ENCODE data around the gene TMEM126B. TPM values are rescaled to one million over a fixed set of nuclear protein-coding genes. Genes with fewer than 3 reads are reported as not detected.

The TMEM126B gene
- total RNA-seq, 1 experiment from 2014 or later, result 30.5 TPM

DNA sequence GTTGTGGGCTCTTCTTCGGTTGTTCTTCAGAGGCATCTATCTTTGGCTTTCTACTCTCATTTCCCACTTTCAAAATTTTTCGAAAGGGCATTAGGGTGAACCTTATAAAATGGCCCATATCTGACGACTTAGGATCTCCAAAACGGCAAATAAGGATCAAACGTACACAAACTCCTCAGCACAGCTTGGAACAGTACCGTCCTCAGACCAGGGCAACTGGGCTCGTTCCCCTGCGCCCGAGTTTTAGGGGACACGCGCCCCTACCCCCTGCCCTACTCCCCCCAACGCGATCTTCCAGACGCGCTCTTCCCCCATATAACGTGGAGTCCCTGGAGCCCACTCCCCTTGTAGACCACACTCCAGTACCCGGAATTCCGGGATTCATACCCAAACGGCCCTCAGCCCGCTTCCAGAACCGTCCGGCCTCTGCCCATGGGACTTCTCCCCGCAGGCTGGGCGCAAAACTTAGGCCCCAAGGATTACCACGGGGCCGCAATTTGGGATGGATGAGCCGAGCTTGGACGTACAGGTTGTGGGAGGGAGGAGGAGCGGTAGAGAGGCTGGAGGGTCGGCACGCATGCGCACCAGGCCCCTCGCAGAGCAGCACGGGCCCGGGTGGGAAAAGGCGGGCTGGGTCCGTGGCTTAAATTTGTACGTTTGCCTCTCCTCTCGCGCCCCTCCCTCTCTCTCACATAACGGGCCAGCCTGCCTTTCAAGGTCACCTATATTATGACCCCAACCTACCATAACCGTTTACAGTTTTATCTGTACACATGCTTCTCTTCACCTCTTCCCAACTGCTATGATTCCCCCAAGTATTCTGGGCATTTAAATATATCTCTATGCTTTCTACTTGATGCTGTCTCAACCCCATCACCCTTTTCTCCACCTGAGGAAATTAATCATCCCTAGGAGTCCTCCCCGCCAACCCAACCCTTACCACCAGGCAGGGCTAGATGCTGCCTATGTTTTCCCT is 54.2 kb downstream of the TMEM126B start:
- Mint-ChIP-seq H3K9me3 (ENCODE audit: low read depth, unreplicated experiment) (no peaks in the 10 kb centered on the region), H3K27me3 (ENCODE audit: unreplicated experiment) (no peaks in the 10 kb centered on the region), H3K36me3 (ENCODE audit: insufficient read depth, unreplicated experiment) (no peaks in the 10 kb centered on the region), H3K4me3 (ENCODE audit: low read depth, unreplicated experiment) (no peak overlapping the region), H3K4me1 (ENCODE audit: low read depth, unreplicated experiment) (no peaks in the 10 kb centered on the region), H3K27ac (ENCODE audit: unreplicated experiment) (no peak overlapping the region)
- intact Hi-C loops (cut with micrococcal nuclease; ENCODE audit: unreplicated experiment), result no loop called here
- no TSS peak for BruUV-seq (replicated peaks)
- TF ChIP-seq, protein P1, sequence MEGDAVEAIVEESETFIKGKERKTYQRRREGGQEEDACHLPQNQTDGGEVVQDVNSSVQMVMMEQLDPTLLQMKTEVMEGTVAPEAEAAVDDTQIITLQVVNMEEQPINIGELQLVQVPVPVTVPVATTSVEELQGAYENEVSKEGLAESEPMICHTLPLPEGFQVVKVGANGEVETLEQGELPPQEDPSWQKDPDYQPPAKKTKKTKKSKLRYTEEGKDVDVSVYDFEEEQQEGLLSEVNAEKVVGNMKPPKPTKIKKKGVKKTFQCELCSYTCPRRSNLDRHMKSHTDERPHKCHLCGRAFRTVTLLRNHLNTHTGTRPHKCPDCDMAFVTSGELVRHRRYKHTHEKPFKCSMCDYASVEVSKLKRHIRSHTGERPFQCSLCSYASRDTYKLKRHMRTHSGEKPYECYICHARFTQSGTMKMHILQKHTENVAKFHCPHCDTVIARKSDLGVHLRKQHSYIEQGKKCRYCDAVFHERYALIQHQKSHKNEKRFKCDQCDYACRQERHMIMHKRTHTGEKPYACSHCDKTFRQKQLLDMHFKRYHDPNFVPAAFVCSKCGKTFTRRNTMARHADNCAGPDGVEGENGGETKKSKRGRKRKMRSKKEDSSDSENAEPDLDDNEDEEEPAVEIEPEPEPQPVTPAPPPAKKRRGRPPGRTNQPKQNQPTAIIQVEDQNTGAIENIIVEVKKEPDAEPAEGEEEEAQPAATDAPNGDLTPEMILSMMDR (IDR thresholded peaks at IDR 0.05; ENCODE audit: unreplicated experiment), result no peak
- DNase-seq, result no peak
- CTCF ChIA-PET, result no interaction called here

DNA sequence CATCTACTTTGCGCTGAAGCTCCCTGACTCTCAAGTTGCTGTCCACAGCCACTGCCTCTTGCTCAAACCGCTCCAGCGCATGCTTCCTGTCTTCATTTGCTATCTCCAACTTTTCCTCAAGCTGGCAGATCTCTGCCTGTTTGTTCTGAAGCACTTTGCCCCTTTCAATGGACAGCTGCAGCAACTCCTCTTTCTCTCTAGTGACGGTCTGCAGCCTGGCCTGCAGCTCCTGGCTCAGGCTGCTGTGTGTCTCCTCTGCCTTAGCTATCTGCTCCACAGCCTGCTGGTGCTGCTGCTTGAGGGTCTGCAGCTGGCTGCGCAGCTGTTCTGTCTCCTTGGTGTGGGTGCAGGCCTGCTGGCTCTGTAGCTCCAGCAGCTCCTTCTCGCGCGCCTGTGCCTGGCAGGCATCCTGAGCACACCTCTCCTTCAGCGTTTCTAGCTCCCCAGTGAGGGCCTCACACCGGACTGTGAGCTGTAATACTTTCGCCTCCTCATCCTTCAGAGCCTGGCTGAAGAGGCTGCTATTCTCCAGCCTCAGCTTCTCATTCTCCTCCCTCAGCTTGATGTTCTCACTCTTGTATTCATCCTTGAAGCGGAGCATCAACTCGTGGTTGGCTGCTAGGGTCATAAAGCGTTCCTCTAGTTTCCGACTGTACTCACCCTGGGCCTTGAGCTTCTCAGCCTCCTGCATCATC is 56.9 kb downstream of the TMEM126B start:
- Mint-ChIP-seq H3K27ac (ENCODE audit: unreplicated experiment) (no peak overlapping the region), H3K36me3 (ENCODE audit: insufficient read depth, unreplicated experiment) (no peaks in the 10 kb centered on the region), H3K4me3 (ENCODE audit: low read depth, unreplicated experiment) (no peak overlapping the region), H3K4me1 (ENCODE audit: low read depth, unreplicated experiment) (peaks cover under 1% of the 10 kb centered on the region), H3K9me3 (ENCODE audit: low read depth, unreplicated experiment) (no peaks in the 10 kb centered on the region), H3K27me3 (ENCODE audit: unreplicated experiment) (no peaks in the 10 kb centered on the region)
- TF ChIP-seq, protein P1 (IDR thresholded peaks at IDR 0.05; ENCODE audit: unreplicated experiment), result no peak
- CTCF ChIA-PET, result interaction anchor here (0.6 kb wide), 1 partner anchor 242 kb away, joined by 11 read pairs; no protein-coding TSS in a partner anchor
- BruUV-seq (replicated peaks), result no TSS peak
- intact Hi-C loops (cut with micrococcal nuclease; ENCODE audit: unreplicated experiment), result no loop called here
- DNase-seq, result no peak

DNA sequence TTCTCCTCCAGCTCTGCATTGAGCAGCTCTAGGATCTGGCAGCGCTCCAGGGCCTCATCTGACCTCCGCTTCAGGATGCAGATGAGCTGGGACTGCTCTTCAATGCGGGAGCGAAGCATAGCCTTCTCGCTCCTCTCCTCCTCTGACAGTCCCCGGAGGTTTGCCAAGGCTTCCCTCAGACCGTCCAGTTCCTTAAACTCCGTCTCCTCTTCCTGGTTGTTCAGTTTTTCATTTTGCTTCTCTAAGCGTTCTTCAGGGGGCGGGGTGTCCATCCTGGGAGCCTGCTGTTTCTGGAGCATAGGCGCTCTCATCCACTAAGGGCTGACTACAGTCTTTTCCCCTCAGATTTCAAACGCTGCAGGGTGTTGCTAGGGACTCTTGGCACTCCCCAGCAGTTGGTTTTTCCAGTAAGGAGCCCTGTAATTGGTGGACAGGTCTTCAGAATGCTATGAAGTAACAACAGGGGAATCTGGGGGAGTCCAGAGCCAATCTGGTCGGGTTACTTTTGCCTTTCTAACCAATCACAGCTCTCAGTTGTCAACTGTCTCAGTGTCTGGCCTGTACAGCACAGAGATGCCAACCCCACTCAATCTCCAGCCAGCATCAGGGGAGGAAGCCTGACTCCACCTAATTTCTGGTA is 57.5 kb downstream of the TMEM126B start, which contains the start of gene CCDC89:
Gene CCDC89, minus strand, starts transcription at position 376 of the 640 bp plus-strand sequence. Its CDS starts 65 bp downstream, at position 311.
- no peak within 1 kb of the TSS for H3K4me3 Mint-ChIP-seq (ENCODE audit: low read depth, unreplicated experiment)
- CTCF ChIA-PET, result no interaction called here
- intact Hi-C loops (cut with micrococcal nuclease; ENCODE audit: unreplicated experiment), result no loop called here
- TF ChIP-seq, protein P1 (IDR thresholded peaks at IDR 0.05; ENCODE audit: unreplicated experiment), result no peak
- no peaks in the 10 kb centered on the region for H3K36me3 Mint-ChIP-seq (ENCODE audit: insufficient read depth, unreplicated experiment)
- no TSS peak for BruUV-seq (replicated peaks)
- H3K27me3 Mint-ChIP-seq (ENCODE audit: unreplicated experiment), result no peaks in the 10 kb centered on the region
- no peak within 1 kb of the TSS for H3K27ac Mint-ChIP-seq (ENCODE audit: unreplicated experiment)
- DNase-seq, result no peak
- H3K9me3 Mint-ChIP-seq (ENCODE audit: low read depth, unreplicated experiment), result no peaks in the 10 kb centered on the region
- H3K4me1 Mint-ChIP-seq (ENCODE audit: low read depth, unreplicated experiment), result peaks cover 7% of the 10 kb centered on the region

Other genes starting within 250 kb of the TMEM126B start
- gene DLG2, start 1.2 kb upstream of the TMEM126B start, total RNA-seq (2022), result 0.71 and 0.73 TPM in 2 replicates
- 20.9 and 22.9 TPM in 2 replicates for gene TMEM126A, start 19.4 kb downstream of the TMEM126B start, total RNA-seq (2022)
- 31.0 and 31.2 TPM in 2 replicates for gene CREBZF, start 36.5 kb downstream of the TMEM126B start, total RNA-seq (2022)
- 0.26 and 0.44 TPM in 2 replicates for gene CCDC89, start 57.6 kb downstream of the TMEM126B start, total RNA-seq (2022)
- gene SYTL2, start 182.5 kb downstream of the TMEM126B start, total RNA-seq (2022), result 10.6 and 19.1 TPM in 2 replicates
- not detected in 2 replicates for gene CCDC83, start 226.8 kb downstream of the TMEM126B start, total RNA-seq (2022)